Smooth muscle cell of the coronary artery (primary cell): ENCODE measurements around the gene PIK3R6. TPM values are rescaled to one million over a fixed set of nuclear protein-coding genes. Genes with fewer than 3 reads are reported as not detected.

Source experiments
- total RNA-seq: library from RNA; depleted of rRNA; stranded (reverse); fragments of >200 nt; gene quantifications from 2 replicates; pipeline ENCODE4 v1.2.3, GENCODE V29; 2014; ENCODE audit warnings: low replicate concordance

PIK3R6 gene, protein sequence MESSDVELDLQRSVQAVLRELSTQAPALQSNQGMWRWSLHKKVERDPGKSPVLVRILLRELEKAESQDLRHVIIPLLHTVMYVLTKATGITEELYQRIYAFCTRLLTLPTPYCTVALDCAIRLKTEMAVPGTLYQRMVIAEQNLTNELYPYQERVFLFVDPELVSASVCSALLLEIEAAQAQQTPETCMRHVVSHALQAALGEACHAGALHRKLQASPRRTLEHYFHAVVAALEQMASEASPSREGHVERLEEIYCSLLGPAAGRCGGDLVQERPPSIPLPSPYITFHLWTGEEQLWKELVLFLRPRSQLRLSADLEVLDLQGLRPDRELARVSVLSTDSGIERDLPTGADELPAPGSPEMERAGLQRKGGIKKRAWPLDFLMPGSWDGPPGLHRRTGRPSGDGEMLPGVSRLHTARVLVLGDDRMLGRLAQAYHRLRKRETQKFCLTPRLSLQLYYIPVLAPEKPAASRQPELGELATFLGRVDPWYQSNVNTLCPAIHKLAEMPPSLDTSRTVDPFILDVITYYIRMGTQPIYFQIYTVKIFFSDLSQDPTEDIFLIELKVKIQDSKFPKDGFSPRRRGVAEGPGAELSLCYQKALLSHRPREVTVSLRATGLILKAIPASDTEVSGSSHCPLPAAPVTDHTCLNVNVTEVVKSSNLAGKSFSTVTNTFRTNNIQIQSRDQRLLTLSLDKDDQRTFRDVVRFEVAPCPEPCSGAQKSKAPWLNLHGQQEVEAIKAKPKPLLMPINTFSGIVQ
- total RNA-seq: not detected in 2 replicates

DNA sequence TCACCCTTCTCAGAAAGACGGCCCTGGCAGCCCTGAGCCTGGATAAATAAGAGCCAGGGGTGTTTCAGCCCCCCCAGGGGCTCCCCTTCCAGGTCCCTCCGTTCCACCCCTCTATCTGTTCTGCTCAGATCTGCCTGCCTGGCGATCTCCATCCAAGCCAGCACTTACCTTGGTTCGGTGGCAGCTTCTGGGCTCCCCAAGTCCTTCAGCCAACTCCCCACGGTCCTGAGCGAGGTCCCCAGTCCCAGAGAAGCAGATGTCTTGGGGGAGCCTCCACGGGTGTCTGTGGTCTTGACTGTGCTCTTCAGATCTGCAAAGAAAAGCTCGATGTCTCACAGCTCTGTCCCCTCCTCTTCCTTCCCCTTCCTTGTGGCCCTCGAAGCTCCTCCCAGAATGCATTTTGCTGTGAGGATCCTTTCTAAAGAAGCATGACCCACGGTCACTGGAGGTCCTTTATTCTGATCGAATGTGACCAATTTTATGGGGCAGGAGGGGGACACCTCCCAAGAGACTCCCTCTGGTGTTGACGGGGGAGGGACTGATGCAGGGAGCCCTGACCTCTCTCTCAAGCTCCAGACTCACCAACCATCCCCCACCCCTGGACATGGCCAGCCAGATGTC is at the start of gene PIK3R6:
Gene PIK3R6, minus strand, starts transcription at position 314 of the 621 bp plus-strand sequence. CDS start 17,880 bp downstream, outside the sequence.

DNA sequence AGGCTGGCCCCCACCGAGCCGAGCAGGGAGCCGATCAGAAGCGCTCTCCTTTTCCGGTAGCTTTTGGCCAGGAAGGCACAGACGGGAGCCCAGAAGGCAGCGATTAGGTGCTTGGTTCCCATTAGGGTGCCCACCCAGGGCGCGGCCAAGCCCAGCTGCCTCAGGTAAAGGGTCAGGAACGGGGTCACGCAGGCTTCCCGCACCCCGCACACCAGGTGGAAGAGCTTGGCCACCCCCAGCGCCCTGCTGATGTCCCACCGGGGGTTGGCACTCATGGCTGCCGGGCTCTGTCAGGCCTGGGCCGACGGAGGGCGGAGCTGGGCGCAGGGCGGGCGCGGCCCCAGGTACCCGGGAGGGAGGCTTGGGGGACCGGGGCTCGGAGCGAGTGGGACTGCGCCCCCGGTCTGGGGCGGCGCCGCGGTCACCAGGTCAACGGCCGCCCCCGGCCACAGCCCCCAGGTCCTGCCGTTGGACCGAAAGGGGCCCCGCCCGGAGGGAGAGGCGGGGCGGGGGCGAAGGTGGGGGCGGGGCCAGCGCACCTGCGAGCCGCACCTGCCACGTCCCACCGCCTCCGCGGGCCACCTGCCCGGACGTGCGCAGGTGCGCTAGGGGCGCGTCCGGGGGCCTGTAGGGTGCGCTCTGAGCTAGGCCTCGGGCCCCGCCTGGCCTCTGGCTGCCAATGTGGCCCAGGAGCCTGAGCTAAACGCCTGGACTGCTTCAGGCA is 68.5 kb downstream of the PIK3R6 start, which contains the start of gene MFSD6L:
Gene MFSD6L, minus strand, starts transcription at position 520 of the 724 bp plus-strand sequence. Its CDS starts 245 bp downstream, at position 275.

DNA sequence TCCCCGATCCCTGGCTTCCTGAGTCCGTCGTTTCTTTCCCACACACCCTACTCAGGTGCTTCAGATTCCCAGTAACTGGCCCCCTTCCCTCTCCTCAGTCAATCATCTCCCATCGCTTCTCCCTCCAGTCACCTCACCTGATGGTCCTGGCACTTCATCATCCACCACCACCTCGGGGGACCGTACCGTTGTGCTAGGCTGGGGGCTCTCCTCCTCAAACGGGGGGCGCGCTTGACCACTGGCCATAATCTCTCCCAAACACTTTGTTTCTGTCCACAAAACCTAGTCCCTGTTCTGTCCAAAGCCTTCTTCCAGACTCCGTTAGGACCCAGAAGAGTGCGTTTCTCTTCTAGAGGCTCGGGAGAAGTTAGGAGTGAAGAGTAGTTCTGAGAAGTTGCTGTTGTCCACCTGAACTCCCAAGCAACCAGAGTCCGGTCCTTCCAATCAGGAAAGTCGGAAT is 109.3 kb downstream of the PIK3R6 start, which contains the start of gene SPDYE4:
Gene SPDYE4, minus strand, starts transcription at position 410 of the 460 bp plus-strand sequence. Its CDS starts 164 bp downstream, at position 246.

Other genes starting within 250 kb of the PIK3R6 start
- gene MYH10, start 236.9 kb downstream of the PIK3R6 start, total RNA-seq: 90.8 and 827 TPM in 2 replicates
- gene CCDC42, start 122.8 kb downstream of the PIK3R6 start, total RNA-seq: 0.23 TPM in 1 of 2 replicates, not detected in the other
- gene SPDYE4, start 109.1 kb downstream of the PIK3R6 start, total RNA-seq: not detected in 2 replicates
- not detected in 2 replicates for gene MFSD6L, start 68.3 kb downstream of the PIK3R6 start, total RNA-seq
- not detected in 2 replicates for gene PIK3R5, start 98.0 kb upstream of the PIK3R6 start, total RNA-seq
- gene NTN1, start 153.8 kb upstream of the PIK3R6 start, total RNA-seq: 0.08 and 4.0 TPM in 2 replicates